Measurements from ENCODE around the gene METTL24.
"Not testable (repeated sequence)": the region's sequence is repeated elsewhere in the genome, so short reads cannot be mapped to it uniquely, and the experiment has no call there.

The METTL24 gene

DNA sequence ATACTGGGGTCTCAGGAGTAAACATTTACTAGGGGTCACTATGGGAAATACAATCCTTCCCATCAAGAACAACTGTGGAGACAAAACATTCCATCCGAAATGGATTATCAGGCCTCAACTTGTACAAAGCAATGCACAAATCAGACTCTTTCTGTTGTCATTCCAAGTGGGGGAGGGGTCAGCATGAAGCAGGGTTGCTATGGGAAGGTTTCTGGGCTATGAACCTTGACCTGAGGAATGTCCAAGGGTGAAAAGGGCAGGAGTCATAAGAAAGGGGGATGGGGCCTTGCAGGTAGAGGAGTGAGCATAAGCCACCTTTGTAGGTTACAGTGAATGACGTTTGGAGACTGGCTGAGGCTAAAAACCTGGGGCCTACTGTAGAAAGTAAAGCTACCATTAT, 3.1 kb downstream of the METTL24 start:
- TF ChIP-seq, protein P1, sequence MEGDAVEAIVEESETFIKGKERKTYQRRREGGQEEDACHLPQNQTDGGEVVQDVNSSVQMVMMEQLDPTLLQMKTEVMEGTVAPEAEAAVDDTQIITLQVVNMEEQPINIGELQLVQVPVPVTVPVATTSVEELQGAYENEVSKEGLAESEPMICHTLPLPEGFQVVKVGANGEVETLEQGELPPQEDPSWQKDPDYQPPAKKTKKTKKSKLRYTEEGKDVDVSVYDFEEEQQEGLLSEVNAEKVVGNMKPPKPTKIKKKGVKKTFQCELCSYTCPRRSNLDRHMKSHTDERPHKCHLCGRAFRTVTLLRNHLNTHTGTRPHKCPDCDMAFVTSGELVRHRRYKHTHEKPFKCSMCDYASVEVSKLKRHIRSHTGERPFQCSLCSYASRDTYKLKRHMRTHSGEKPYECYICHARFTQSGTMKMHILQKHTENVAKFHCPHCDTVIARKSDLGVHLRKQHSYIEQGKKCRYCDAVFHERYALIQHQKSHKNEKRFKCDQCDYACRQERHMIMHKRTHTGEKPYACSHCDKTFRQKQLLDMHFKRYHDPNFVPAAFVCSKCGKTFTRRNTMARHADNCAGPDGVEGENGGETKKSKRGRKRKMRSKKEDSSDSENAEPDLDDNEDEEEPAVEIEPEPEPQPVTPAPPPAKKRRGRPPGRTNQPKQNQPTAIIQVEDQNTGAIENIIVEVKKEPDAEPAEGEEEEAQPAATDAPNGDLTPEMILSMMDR (IDR thresholded peaks at IDR 0.05; ENCODE audit: low read depth, low read length, missing control alignments): no peak
- no peak overlapping the region for H3K4me3 ChIP-seq (ENCODE audit: low read depth, low read length)
- no peak for DNase-seq (ENCODE audit: low read depth)

DNA sequence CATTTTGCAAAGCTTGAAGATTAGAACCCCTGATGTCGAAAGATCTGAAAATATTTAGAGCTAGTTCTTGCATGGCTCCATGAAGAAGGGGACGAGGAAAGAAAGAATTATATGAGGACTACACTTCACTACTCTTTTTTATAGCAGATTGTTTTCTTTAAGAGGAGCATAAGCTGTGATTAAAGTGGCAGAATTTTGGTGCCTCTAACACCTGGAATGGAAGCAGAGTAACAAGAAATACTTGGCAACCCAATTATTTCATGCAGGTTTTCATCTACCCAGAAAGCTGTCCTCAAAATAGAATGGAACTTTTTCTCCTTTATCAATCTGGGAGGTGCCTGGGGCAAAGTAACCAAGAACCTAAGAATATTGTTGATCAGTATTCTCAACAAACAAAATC, 4.0 kb downstream of the METTL24 start:
- DNase-seq (ENCODE audit: low read depth): no peak
- TF ChIP-seq, protein P1 (IDR thresholded peaks at IDR 0.05; ENCODE audit: low read depth, low read length, missing control alignments): no peak
- H3K4me3 ChIP-seq (ENCODE audit: low read depth, low read length): no peak overlapping the region

DNA sequence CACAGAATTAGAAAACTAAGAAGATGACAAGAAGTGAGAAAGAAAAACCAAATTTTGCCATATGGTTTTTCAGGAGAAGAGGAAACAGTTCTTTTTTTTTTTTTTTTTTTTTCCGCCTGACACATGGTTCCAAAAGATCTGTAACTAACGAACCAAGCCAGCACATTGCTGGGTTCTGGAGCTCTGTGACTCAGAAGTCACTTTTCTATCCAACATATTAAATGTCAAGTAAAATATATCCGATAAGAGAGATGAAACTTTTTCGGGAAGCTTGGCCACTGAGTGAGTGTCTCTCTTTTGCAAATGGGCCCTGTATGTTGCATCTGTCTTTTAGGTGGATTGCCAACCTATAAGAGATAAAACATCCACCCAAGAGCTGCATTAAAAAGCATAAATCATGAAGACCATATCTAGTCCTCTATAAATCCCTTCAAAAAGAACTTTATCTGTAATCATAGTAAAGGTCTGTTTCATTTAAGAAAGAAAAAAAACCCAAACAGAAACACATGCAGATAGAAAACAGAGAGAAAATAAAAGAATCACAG, 4.6 kb downstream of the METTL24 start:
- H3K4me3 ChIP-seq (ENCODE audit: low read depth, low read length): no peak overlapping the region
- DNase-seq (ENCODE audit: low read depth): no peak
- TF ChIP-seq, protein P1 (IDR thresholded peaks at IDR 0.05; ENCODE audit: low read depth, low read length, missing control alignments): no peak

DNA sequence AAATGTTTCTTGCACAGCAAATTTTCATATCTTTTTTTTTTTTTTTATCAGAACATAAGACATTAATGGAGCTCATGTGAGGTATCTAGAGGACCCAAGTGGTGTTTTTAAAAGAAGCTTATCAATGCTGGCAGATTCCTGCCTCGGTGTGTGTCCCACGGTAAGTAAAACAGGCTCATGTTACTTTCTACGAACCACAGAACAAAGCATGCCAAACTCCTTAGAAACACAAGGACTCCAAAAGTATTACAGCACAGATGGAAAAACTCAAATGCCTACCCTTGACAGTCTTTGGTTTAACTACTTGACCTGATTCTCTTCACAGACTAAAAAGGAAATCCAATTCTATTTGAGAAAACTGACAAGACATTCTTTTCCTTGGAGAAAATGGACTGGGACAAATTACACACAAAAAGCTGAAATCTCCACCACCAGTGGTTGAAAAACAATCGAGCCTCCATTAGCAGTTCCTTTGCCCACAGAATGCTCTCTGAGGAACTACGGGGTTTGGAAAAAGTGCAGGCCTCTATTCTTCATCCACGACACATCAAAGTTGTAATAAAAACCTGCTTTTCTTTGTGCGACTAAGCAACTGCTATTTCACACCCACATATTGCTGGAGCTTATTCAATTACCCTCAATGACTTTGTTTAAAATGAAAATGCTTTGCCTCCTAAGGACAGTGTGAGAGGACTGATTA, 5.4 kb downstream of the METTL24 start:
- no peak overlapping the region for H3K4me3 ChIP-seq (ENCODE audit: low read depth, low read length)
- DNase-seq (ENCODE audit: low read depth): no peak
- TF ChIP-seq, protein P1 (IDR thresholded peaks at IDR 0.05; ENCODE audit: low read depth, low read length, missing control alignments): no peak

DNA sequence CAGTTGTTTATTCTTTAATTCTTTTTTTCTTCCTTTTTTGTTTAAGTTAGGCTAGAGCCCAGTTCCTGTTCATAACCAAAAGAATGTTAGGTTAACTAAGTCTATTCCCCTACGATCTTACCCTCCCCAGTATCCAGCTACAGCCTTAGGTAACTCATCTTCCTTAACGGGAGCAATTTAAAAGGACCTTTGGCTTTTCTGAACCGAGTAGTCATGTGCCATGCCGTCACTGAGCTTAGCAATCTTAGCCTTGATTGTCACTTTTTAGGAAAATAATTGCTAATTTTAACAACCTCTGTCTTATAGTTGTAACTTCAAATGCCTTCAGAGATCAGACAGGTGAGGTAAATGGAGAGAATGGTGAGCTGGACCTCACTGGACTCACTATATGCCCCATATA, 6.2 kb downstream of the METTL24 start:
- DNase-seq (ENCODE audit: low read depth): no peak
- no peak overlapping the region for H3K4me3 ChIP-seq (ENCODE audit: low read depth, low read length)
- TF ChIP-seq, protein P1 (IDR thresholded peaks at IDR 0.05; ENCODE audit: low read depth, low read length, missing control alignments): no peak

DNA sequence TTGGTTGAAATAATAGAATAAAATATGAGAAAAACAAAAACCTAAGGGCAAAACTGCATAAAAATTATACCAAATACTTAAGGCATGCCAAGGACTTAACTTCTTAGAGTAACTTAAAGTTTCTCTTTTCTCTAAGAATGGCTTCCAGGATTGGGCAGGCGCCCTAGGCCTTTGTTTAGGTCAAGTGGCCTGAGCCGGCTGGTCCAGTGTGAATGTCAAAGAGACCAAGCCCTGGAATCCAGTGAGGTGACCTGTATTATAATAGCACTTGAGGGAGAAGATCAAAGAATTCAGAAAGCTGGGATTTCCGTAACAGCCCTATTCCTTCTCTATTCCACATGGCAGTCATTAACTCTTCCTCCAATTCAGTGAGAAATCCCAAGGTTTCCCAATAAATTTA, 6.6 kb downstream of the METTL24 start:
- H3K4me3 ChIP-seq (ENCODE audit: low read depth, low read length): no peak overlapping the region
- DNase-seq (ENCODE audit: low read depth): no peak
- TF ChIP-seq, protein P1 (IDR thresholded peaks at IDR 0.05; ENCODE audit: low read depth, low read length, missing control alignments): no peak

DNA sequence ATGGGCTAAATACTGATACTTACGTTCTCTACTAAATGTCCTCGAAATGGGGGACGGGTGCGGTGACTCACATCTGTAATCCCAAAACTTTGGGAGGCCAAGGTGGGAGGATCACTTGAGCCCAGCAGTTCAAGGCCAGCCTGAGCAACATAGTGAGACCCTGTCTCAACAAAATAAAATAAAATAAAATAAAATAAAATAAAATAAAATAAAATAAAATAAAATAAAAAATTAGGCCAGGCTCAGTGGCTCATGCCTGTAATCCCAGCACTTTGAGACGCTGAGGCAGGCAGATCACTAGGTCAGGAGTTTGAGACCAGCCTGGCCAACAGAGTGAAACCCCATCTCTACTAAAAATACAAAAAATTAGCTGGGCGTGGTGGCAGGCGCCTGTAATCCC, 7.6 kb downstream of the METTL24 start:
- H3K4me3 ChIP-seq (ENCODE audit: low read depth, low read length); DNase-seq (ENCODE audit: low read depth): not testable (repeated sequence)

All from GM12864 (cell line).